Measurements from ENCODE around the gene JAK1. TPM values are rescaled to one million over a fixed set of nuclear protein-coding genes. Genes with fewer than 3 reads are reported as not detected.

JAK1 gene
- total and polyA plus RNA-seq, 2 donors (not counting 3 experiments of a cell fraction or from before 2014, with no cell fraction given): 68.8 to 177 TPM

GRCh38 chr1:64975740-64976139 is 9.4 kb upstream of the JAK1 start:
- DNase-seq (ENCODE audit: low read depth, low spot score) (no peak), FAIRE-seq (no peak)
- Histone ChIP-seq H3K79me2 (ENCODE audit: control insufficient read depth, insufficient read depth, low read length) (no peaks in the 10 kb centered on the region), H3K4me3 (replicated peaks in 1 of 3; ENCODE audit: insufficient read depth in 1 of 3, low read depth in 1 of 3, low read length in 3 of 3) (no peak overlapping the region), H2AFZ (ENCODE audit: low read depth, low read length) (no peak overlapping the region), H3K9me3 (replicated peaks; ENCODE audit: control insufficient read depth, insufficient read depth, low read length) (no peaks in the 10 kb centered on the region), H3K27ac (ENCODE audit: insufficient read depth, low read depth, low read length) (no peak overlapping the region), H3K27me3 (ENCODE audit: control insufficient read depth in 2 of 2, insufficient read depth in 2 of 2, low read length in 2 of 2) (no peaks in the 10 kb centered on the region), H4K20me1 (replicated peaks; ENCODE audit: control insufficient read depth, extremely low read depth, insufficient read depth, low read length) (no peaks in the 10 kb centered on the region), H3K4me1 (ENCODE audit: control insufficient read depth, extremely low read depth, insufficient read depth, low read length) (no peaks in the 10 kb centered on the region), H3K9ac (replicated peaks; ENCODE audit: extremely low read depth, insufficient read depth, low read length) (no peak overlapping the region), H3K4me2 (ENCODE audit: insufficient read depth, low read length) (no peak overlapping the region), H3K36me3 (ENCODE audit: control insufficient read depth in 2 of 2, extremely low read depth in 1 of 2, insufficient read depth in 2 of 2, low read length in 2 of 2) (no peaks in the 10 kb centered on the region), H3K9me1 (replicated peaks; ENCODE audit: control insufficient read depth, extremely low read depth, insufficient read depth, low read length) (no peaks in the 10 kb centered on the region)
- no TSS peak for BruUV-seq (replicated peaks)
- CTCF ChIA-PET: no interaction called here
- intact Hi-C loops (cut with micrococcal nuclease): no loop called here
- dilution Hi-C loops (cut with MboI; ENCODE audit: extremely low pct_ligation_motif_present, low sequenced_read_pairs): no loop called here
- POLR2A ChIA-PET: no interaction called here
- TF ChIP-seq GATA2 (IDR thresholded peaks at IDR 0.05; ENCODE audit: insufficient read depth, insufficient read length, low read depth, low read length): no peak
- TF ChIP-seq POLR2A (IDR thresholded peaks at IDR 0.05; ENCODE audit: low read depth, low read length): no peak
- no peak for TF ChIP-seq EZH2 (IDR thresholded peaks at IDR 0.05; ENCODE audit: borderline replicate concordance, low read depth, low read length, severe bottlenecking)
- no peak for TF ChIP-seq POLR2AphosphoS5 (IDR thresholded peaks at IDR 0.05; ENCODE audit: insufficient read depth, low read depth, low read length)
- no peak for TF ChIP-seq MYC (IDR thresholded peaks at IDR 0.05; ENCODE audit: low read depth, low read length)
- no peak for TF ChIP-seq FOS (IDR thresholded peaks at IDR 0.05; ENCODE audit: borderline replicate concordance, insufficient read depth, low read length)
- TF ChIP-seq MAX (IDR thresholded peaks at IDR 0.05; ENCODE audit: insufficient read depth, insufficient read length): no peak
- TF ChIP-seq JUN (IDR thresholded peaks at IDR 0.05; ENCODE audit: borderline replicate concordance, insufficient read depth, insufficient read length, low read depth): no peak
- TF ChIP-seq CTCF (IDR thresholded peaks at IDR 0.05; ENCODE audit: extremely low read depth in 1 of 2, insufficient read depth in 1 of 2, low read depth in 1 of 2, low read length in 2 of 2): no peak

Data from endothelial cell of umbilical vein (primary cell).